Trophoblast cell (in vitro differentiated cells and primary cell): Measurements from ENCODE around the gene GLRA3.

Experiments
- DNase-seq, 2 donors: peaks; one replicate each; pipeline ENCODE4 v3.0.0-alpha.2; 2016
- H2AFZ ChIP-seq: 2 replicates; pipeline ENCODE4 v1.6.1; 2013; ENCODE audit warnings: low read length, moderate library complexity, mild to moderate bottlenecking; ENCODE audit not compliant: insufficient read depth, poor library complexity
- H2AK5ac ChIP-seq: 2 replicates; pipeline ENCODE4 v1.6.1; 2013; ENCODE audit warnings: mild to moderate bottlenecking, low read length
- H2BK120ac ChIP-seq: 2 replicates; pipeline ENCODE4 v1.6.1; 2013; ENCODE audit warnings: low read length, mild to moderate bottlenecking, moderate library complexity; ENCODE audit not compliant: insufficient read depth, poor library complexity
- H2BK12ac ChIP-seq: 2 replicates; pipeline ENCODE4 v1.6.1; 2013; ENCODE audit warnings: mild to moderate bottlenecking, low read length, moderate library complexity
- H2BK5ac ChIP-seq: 2 replicates; pipeline ENCODE4 v1.6.1; 2013; ENCODE audit warnings: low read length, low read depth, moderate library complexity, mild to moderate bottlenecking; ENCODE audit not compliant: poor library complexity
- H3K14ac ChIP-seq: 2 replicates; pipeline ENCODE4 v1.6.1; 2013; ENCODE audit warnings: mild to moderate bottlenecking, low read length
- H3K18ac ChIP-seq: 2 replicates; pipeline ENCODE4 v1.6.1; 2013; ENCODE audit warnings: mild to moderate bottlenecking, low read length
- H3K23ac ChIP-seq: 2 replicates; pipeline ENCODE4 v1.6.1; 2013; ENCODE audit warnings: low read length
- H3K27ac ChIP-seq: 2 replicates; pipeline ENCODE4 v1.5.1; 2013; ENCODE audit warnings: low read depth, mild to moderate bottlenecking, inconsistent platforms, low read length, moderate library complexity
- H3K27me3 ChIP-seq: 2 replicates; pipeline ENCODE4 v1.6.1; 2013; ENCODE audit warnings: inconsistent platforms, mild to moderate bottlenecking, low read length, moderate library complexity; ENCODE audit not compliant: insufficient read depth
- H3K36me3 ChIP-seq, 2 experiments: 1 replicate in 1 of 2; 2 replicates in 1 of 2; pipeline ENCODE4 v1.6.1; 2013; ENCODE audit warnings: low read length in 2 of 2, mild to moderate bottlenecking in 2 of 2, moderate library complexity in 1 of 2; ENCODE audit not compliant: insufficient read depth in 2 of 2, control insufficient read depth in 1 of 2
- H3K4ac ChIP-seq: 2 replicates; pipeline ENCODE4 v1.6.1; 2013; ENCODE audit warnings: low read depth, mild to moderate bottlenecking, low read length, moderate library complexity
- H3K4me1 ChIP-seq, 2 experiments: 1 replicate in 1 of 2; 2 replicates in 1 of 2; pipeline ENCODE4 v1.6.1; 2013; ENCODE audit warnings: low read length in 2 of 2, mild to moderate bottlenecking in 2 of 2, moderate library complexity in 1 of 2; ENCODE audit not compliant: insufficient read depth in 2 of 2, control insufficient read depth in 1 of 2
- H3K4me2 ChIP-seq: 2 replicates; pipeline ENCODE4 v1.6.1; 2013; ENCODE audit warnings: inconsistent platforms, mild to moderate bottlenecking, low read length, moderate library complexity
- H3K4me3 ChIP-seq: 2 replicates; pipeline ENCODE4 v1.5.1; 2013; ENCODE audit warnings: mild to moderate bottlenecking, low read depth, low read length, inconsistent platforms
- H3K79me1 ChIP-seq: one replicate; pipeline ENCODE4 v1.6.1; 2013; ENCODE audit warnings: low read length
- H3K79me2 ChIP-seq: 2 replicates; pipeline ENCODE4 v1.6.1; 2013; ENCODE audit warnings: low read length, mild to moderate bottlenecking; ENCODE audit not compliant: control insufficient read depth, insufficient read depth, poor library complexity
- H3K9ac ChIP-seq: 2 replicates; pipeline ENCODE4 v1.6.1; 2013; ENCODE audit warnings: mild to moderate bottlenecking, low read length
- H3K9me3 ChIP-seq: 2 replicates; pipeline ENCODE4 v1.6.1; 2013; ENCODE audit warnings: low read depth, mild to moderate bottlenecking, control low read depth, inconsistent platforms, low read length; ENCODE audit not compliant: insufficient read depth
- H4K12ac ChIP-seq: 2 replicates; pipeline ENCODE4 v1.6.1; 2013; ENCODE audit warnings: low read depth, mild to moderate bottlenecking, low read length, moderate library complexity
- H4K8ac ChIP-seq: 2 replicates; pipeline ENCODE4 v1.6.1; 2013; ENCODE audit warnings: low read depth, mild to moderate bottlenecking, low read length, moderate library complexity
- H4K91ac ChIP-seq: one replicate; pipeline ENCODE4 v1.6.1; 2013; ENCODE audit warnings: low read depth, mild to moderate bottlenecking, low read length, moderate library complexity
- WGBS: extraction: QIAGEN DNeasy Blood & Tissue Kit; methylation state at CpG from one replicate; pipeline ENCODE4 v1.1.7; 2013; ENCODE audit warnings: missing lambda C conversion rate; ENCODE audit not compliant: insufficient read length, insufficient coverage; ENCODE audit errors: extremely low coverage; 5-methylcytosine and 5-hydroxymethylcytosine counted together

Gene GLRA3

GRCh38 chr4:174865418-174865985 lies 36.5 kb upstream of the GLRA3 start:
- H3K27ac ChIP-seq = no peak overlapping the region
- no CpG with 5 or more reads among the region's 1 CpG for WGBS

GRCh38 chr4:174864031-174864430 lies 35.0 kb upstream of the GLRA3 start:
- Histone ChIP-seq H3K36me3 (no peaks in the 10 kb centered on the region), H3K27ac (no peak overlapping the region), H4K91ac (no peak overlapping the region), H3K23ac (no peak overlapping the region), H2AFZ (no peak overlapping the region), H3K79me1 (no peaks in the 10 kb centered on the region), H3K79me2 (no peaks in the 10 kb centered on the region), H2BK5ac (no peak overlapping the region), H2AK5ac (no peak overlapping the region), H3K18ac (no peak overlapping the region), H3K9me3 (no peaks in the 10 kb centered on the region), H2BK12ac (no peak overlapping the region), H4K8ac (no peak overlapping the region), H3K9ac (no peak overlapping the region), H3K4me3 (no peak overlapping the region), H3K4ac (no peak overlapping the region), H2BK120ac (no peak overlapping the region), H3K4me1 (no peaks in the 10 kb centered on the region), H3K4me2 (no peak overlapping the region), H4K12ac (no peak overlapping the region), H3K27me3 (no peaks in the 10 kb centered on the region), H3K14ac (no peak overlapping the region)
- DNase-seq = no peak
- WGBS = no CpG with 5 or more reads among the region's 2 CpGs

More at GRCh38 chr4:174865418-174865985, 36.5 kb upstream of the GLRA3 start:
- H3K4me2 ChIP-seq = no peak overlapping the region
- H3K23ac ChIP-seq = no peak overlapping the region
- H4K12ac ChIP-seq = no peak overlapping the region
- no peak for DNase-seq
- no peaks in the 10 kb centered on the region for H3K79me2 ChIP-seq
- H2AFZ ChIP-seq = no peak overlapping the region
- H2BK12ac ChIP-seq = no peak overlapping the region
- no peak overlapping the region for H2BK120ac ChIP-seq
- no peak overlapping the region for H4K91ac ChIP-seq
- no peaks in the 10 kb centered on the region for H3K36me3 ChIP-seq
- H3K9ac ChIP-seq = no peak overlapping the region
- no peak overlapping the region for H3K4ac ChIP-seq
- no peaks in the 10 kb centered on the region for H3K27me3 ChIP-seq
- H2AK5ac ChIP-seq = no peak overlapping the region
- no peaks in the 10 kb centered on the region for H3K9me3 ChIP-seq
- H3K4me1 ChIP-seq = no peaks in the 10 kb centered on the region
- H3K18ac ChIP-seq = no peak overlapping the region
- no peak overlapping the region for H2BK5ac ChIP-seq
- H4K8ac ChIP-seq = no peak overlapping the region
- H3K4me3 ChIP-seq = no peak overlapping the region
- no peak overlapping the region for H3K14ac ChIP-seq
- no peaks in the 10 kb centered on the region for H3K79me1 ChIP-seq

GRCh38 chr4:174860588-174860987 lies 31.5 kb upstream of the GLRA3 start:
- Histone ChIP-seq H2BK12ac (no peak overlapping the region), H2BK120ac (no peak overlapping the region), H2AFZ (no peak overlapping the region), H3K4ac (no peak overlapping the region), H4K12ac (no peak overlapping the region), H4K91ac (no peak overlapping the region), H3K79me2 (no peaks in the 10 kb centered on the region), H3K4me2 (no peak overlapping the region), H3K9me3 (no peaks in the 10 kb centered on the region), H3K23ac (no peak overlapping the region), H3K27me3 (no peaks in the 10 kb centered on the region), H3K4me3 (no peak overlapping the region), H3K14ac (no peak overlapping the region), H2AK5ac (no peak overlapping the region), H3K4me1 (no peaks in the 10 kb centered on the region), H3K27ac (no peak overlapping the region), H3K79me1 (no peaks in the 10 kb centered on the region), H3K9ac (no peak overlapping the region), H2BK5ac (no peak overlapping the region), H3K18ac (no peak overlapping the region), H3K36me3 (no peaks in the 10 kb centered on the region), H4K8ac (no peak overlapping the region)
- no CpG with 5 or more reads among the region's 1 CpG for WGBS
- DNase-seq = no peak

- no peak overlapping the region for H2BK12ac ChIP-seq
- H3K23ac ChIP-seq = no peak overlapping the region
- no peaks in the 10 kb centered on the region for H3K79me1 ChIP-seq
- no peaks in the 10 kb centered on the region for H3K79me2 ChIP-seq
- H2AK5ac ChIP-seq = no peak overlapping the region
- H3K4ac ChIP-seq = no peak overlapping the region
- no peaks in the 10 kb centered on the region for H3K4me1 ChIP-seq
- no peak overlapping the region for H3K4me3 ChIP-seq
- H3K9ac ChIP-seq = no peak overlapping the region
- H4K12ac ChIP-seq = no peak overlapping the region
- H3K4me2 ChIP-seq = no peak overlapping the region
- H2AFZ ChIP-seq = no peak overlapping the region
- no peak overlapping the region for H3K14ac ChIP-seq
- no peak for DNase-seq
- no peak overlapping the region for H3K18ac ChIP-seq
- H4K8ac ChIP-seq = no peak overlapping the region
- no CpG with 5 or more reads among the region's 2 CpGs for WGBS
- no peaks in the 10 kb centered on the region for H3K36me3 ChIP-seq
- no peak overlapping the region for H2BK5ac ChIP-seq
- no peak overlapping the region for H4K91ac ChIP-seq
- no peak overlapping the region for H2BK120ac ChIP-seq
- H3K9me3 ChIP-seq = no peaks in the 10 kb centered on the region
- no peak overlapping the region for H3K27ac ChIP-seq
- no peaks in the 10 kb centered on the region for H3K27me3 ChIP-seq
These were observed 30.9 kb upstream of the GLRA3 start for GRCh38 chr4:174859904-174860303.
